Upper lobe of left lung (tissue), 6 donors: Measurements from ENCODE around the gene EI24. TPM values are rescaled to one million over a fixed set of nuclear protein-coding genes. Genes with fewer than 3 reads are reported as not detected.

ENCODE experiments used
- ATAC-seq, 2 donors: fragments of 200-7000 bp; cut with Tn5 transposase; one replicate each; pipeline ENCODE4 v1.9.1; 2022; ENCODE audit warnings: mild to moderate bottlenecking in 2 of 2, moderate library complexity in 2 of 2; ENCODE audit not compliant: low FRiP score in 2 of 2
- DNase-seq, 2 donors: peaks; one replicate each; pipeline ENCODE4 v3.0.0-alpha.2; 2019 to 2020
- H3K27ac ChIP-seq, 4 donors: fragments of 200-600 bp; sonication (generic); one replicate each; pipeline ENCODE4 v1.5.1; 2016 to 2019
- H3K27me3 ChIP-seq, 4 donors: fragments of 200-600 bp; sonication (generic); one replicate each; pipeline ENCODE4 v1.5.1; 2017 to 2019
- H3K36me3 ChIP-seq, 4 donors: fragments of 200-600 bp; sonication (generic); one replicate each; pipeline ENCODE4 v1.5.1; 2016 to 2019
- H3K4me1 ChIP-seq, 4 donors: fragments of 200-600 bp; sonication (generic); one replicate each; pipeline ENCODE4 v1.5.1; 2018 to 2019
- H3K4me3 ChIP-seq, 4 donors: fragments of 200-600 bp; sonication (generic); one replicate each; pipeline ENCODE4 v1.5.1; 2017 to 2019; ENCODE audit warnings: mild to moderate bottlenecking in 2 of 4, moderate library complexity in 1 of 4
- H3K9me3 ChIP-seq, 4 donors: fragments of 200-600 bp; sonication (generic); one replicate each; pipeline ENCODE4 v1.5.1; 2018 to 2019
- CTCF ChIP-seq, 6 experiments: fragments of 450-650 bp in 4 of 6; fragments of 200-600 bp in 2 of 6; sonication (generic) in 2 of 6; IDR thresholded peaks; one replicate each; pipeline ENCODE4 v1.5.1; 2016 to 2019; ENCODE audit warnings: antibody characterized with exemption in 6 of 6
- EP300 ChIP-seq, 4 donors: sonication (generic); formaldehyde crosslinking; IDR thresholded peaks; one replicate each; pipeline ENCODE4 v1.5.1; 2017; ENCODE audit warnings: antibody characterized with exemption in 4 of 4, control low read depth in 2 of 4
- POLR2A ChIP-seq, 4 donors: fragments of 450-650 bp; IDR thresholded peaks; one replicate each; pipeline ENCODE4 v1.5.1; 2016 to 2017; ENCODE audit warnings: antibody characterized with exemption in 4 of 4, mild to moderate bottlenecking in 2 of 4
- POLR2AphosphoS5 ChIP-seq, 2 donors: sonication (generic); formaldehyde crosslinking; IDR thresholded peaks; one replicate each; pipeline ENCODE4 v1.5.1; 2017; ENCODE audit warnings: antibody characterized with exemption in 2 of 2
- WGBS, 2 donors: methylation state at CpG; one replicate each; pipeline ENCODE4 v1.1.5; 2017 to 2018; 5-methylcytosine and 5-hydroxymethylcytosine counted together
- total RNA-seq, 6 donors: library from RNA; depleted of rRNA in 4 of 6; stranded (reverse); fragments of >200 nt in 4 of 6; gene quantifications; one replicate each; pipeline versions ENCODE4 v1.1.0 to v1.2.1, GENCODE V29; 2016 to 2021
- donor health status: DM: no; HTN: no; CAD: no; lungs with moderate emphysema.
- donor health status: DM: no; HTN: yes; CAD: no; lungs with severe emphysema.

Gene EI24
- total RNA-seq, 6 donors from 2014 or later, result 31.4 to 80.0 (median 60.4) TPM

DNA sequence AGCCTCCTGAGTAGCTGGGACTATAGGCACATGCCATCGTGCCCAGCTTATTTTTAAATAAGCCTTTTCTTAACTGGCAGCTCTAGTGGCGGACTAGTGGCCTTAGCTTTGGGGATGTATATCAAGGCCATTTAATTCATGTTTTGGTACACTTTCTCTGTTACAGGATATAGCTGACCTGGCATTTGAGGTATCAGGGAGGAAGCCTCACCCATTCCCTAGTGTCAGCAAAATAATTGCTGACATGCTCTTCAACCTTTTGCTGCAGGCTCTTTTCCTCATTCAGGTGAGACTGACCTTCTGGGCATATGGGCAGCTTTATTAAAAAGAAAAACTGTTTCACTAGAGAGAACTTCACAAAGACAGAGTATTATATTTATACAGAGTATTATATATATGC is 9.5 kb downstream of the EI24 start:
- DNase-seq (no peak), ATAC-seq (no peak)
- no peaks in the 10 kb centered on the region for H3K27me3 ChIP-seq
- TF ChIP-seq POLR2AphosphoS5 (IDR thresholded peaks at IDR 0.05) (no peak), CTCF (IDR thresholded peaks at IDR 0.05) (no peak), EP300 (IDR thresholded peaks at IDR 0.05) (no peak), POLR2A (IDR thresholded peaks at IDR 0.05) (no peak)
- 93 to 100% methylated on average over 2 of the region's 2 CpGs for WGBS, 2 donors
- H3K9me3 ChIP-seq, result no peaks in the 10 kb centered on the region
- H3K36me3 ChIP-seq, result peaks cover 34 to 99% (median 87%) of the 10 kb centered on the region in 4 donors
- H3K4me3 ChIP-seq, result no peak overlapping the region
- H3K27ac ChIP-seq, result no peak overlapping the region
- H3K4me1 ChIP-seq, result no peaks in the 10 kb centered on the region

- Histone ChIP-seq H3K27ac (no peak overlapping the region), H3K27me3 (no peaks in the 10 kb centered on the region), H3K4me1 (no peaks in the 10 kb centered on the region), H3K9me3 (no peaks in the 10 kb centered on the region), H3K36me3 (peaks cover 37 to 99% (median 84%) of the 10 kb centered on the region in 4 donors), H3K4me3 (no peak overlapping the region)
- no peak for ATAC-seq
- WGBS, 2 donors, result 94 to 98% methylated on average over 5 of the region's 5 CpGs
- DNase-seq, result no peak
- no peak for TF ChIP-seq CTCF (IDR thresholded peaks at IDR 0.05)
- TF ChIP-seq EP300 (IDR thresholded peaks at IDR 0.05), result no peak
- no peak for TF ChIP-seq POLR2A (IDR thresholded peaks at IDR 0.05)
- TF ChIP-seq POLR2AphosphoS5 (IDR thresholded peaks at IDR 0.05), result no peak
Observed at GRCh38 chr11:125579811-125580210, 10.5 kb downstream of the EI24 start.

DNA sequence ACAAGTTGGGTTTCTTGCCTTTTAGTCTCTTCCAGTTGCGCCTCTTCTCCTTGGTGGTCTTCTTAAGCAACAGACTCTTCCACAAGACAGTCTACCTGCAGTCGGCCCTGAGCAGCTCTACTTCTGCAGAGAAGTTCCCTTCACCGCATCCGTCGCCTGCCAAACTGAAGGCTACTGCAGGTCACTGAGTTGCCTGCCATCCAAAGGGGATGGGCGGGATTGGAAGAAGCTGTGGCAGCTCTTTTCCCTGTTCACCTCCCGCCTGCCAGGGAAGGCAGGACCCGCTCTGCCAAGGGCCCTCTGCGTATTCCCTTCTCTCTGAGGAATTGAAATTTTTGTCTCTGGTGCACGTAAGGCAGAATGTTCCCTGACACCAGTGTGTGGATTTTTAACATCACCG is 14.2 kb downstream of the EI24 start:
- WGBS, 2 donors, result 95 to 96% methylated on average over 11 of the region's 11 CpGs
- H3K4me1 ChIP-seq, result no peaks in the 10 kb centered on the region
- DNase-seq (no peak), ATAC-seq (no peak)
- H3K4me3 ChIP-seq, result no peak overlapping the region
- H3K9me3 ChIP-seq, result no peaks in the 10 kb centered on the region
- peaks cover 32 to 64% (median 53%) of the 10 kb centered on the region in 4 donors for H3K36me3 ChIP-seq
- H3K27ac ChIP-seq, result no peak overlapping the region
- TF ChIP-seq CTCF (IDR thresholded peaks at IDR 0.05) (no peak), EP300 (IDR thresholded peaks at IDR 0.05) (no peak), POLR2A (IDR thresholded peaks at IDR 0.05) (no peak), POLR2AphosphoS5 (IDR thresholded peaks at IDR 0.05) (no peak)
- H3K27me3 ChIP-seq, result no peaks in the 10 kb centered on the region

DNA sequence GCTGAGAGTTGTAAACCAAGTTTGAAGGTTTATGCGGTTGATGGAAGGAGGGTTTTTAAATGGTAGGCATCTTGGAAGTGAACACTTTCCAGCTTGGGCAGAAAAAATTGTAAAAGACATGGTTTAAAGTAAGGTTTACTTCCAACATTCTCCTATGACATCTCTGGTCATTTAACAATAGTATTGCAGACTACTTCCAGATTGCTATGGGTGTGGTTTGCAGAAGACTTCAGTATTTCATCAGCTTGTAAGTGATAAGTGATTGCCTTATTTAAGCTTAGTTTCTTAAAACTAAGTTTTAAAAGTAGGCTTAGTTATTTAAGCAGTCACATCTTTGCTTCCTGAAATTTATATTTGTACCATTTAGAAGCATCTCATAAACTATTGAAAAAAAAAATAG is 16.2 kb downstream of the EI24 start:
- 100% methylated on average over 1 of the region's 1 CpG for WGBS, 2 donors
- Histone ChIP-seq H3K27me3 (no peaks in the 10 kb centered on the region), H3K36me3 (peaks cover 17 to 45% (median 33%) of the 10 kb centered on the region in 4 donors), H3K27ac (no peak overlapping the region), H3K4me3 (no peak overlapping the region), H3K9me3 (no peaks in the 10 kb centered on the region), H3K4me1 (no peaks in the 10 kb centered on the region)
- ATAC-seq (no peak), DNase-seq (no peak)
- TF ChIP-seq EP300 (IDR thresholded peaks at IDR 0.05), result no peak
- no peak for TF ChIP-seq POLR2A (IDR thresholded peaks at IDR 0.05)
- TF ChIP-seq CTCF (IDR thresholded peaks at IDR 0.05), result no peak
- TF ChIP-seq POLR2AphosphoS5 (IDR thresholded peaks at IDR 0.05), result no peak

DNA sequence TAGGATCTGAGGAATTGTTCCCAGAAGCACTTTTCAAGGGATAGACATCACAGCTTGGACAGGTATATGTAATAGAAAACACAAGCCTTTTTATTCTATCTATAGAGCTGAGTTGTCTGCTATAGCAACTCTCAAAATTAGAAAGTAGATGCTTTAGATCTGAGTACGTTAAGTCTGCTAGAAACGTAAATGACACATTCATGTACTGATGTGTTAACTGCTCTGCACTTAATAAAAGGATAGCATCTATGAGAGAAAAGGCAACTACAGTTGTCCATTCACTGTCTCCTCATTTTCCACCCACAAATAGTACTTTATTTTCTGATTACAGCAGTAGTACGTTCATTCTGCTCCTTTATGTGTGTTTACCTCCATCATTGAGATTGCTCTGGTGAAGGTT is 17.3 kb downstream of the EI24 start:
- WGBS, 2 donors, result 78 to 83% methylated on average over 3 of the region's 3 CpGs
- Histone ChIP-seq H3K4me1 (peaks cover 0 to 7% (median 5%) of the 10 kb centered on the region in 4 donors), H3K27ac (no peak overlapping the region), H3K4me3 (no peak overlapping the region), H3K9me3 (no peaks in the 10 kb centered on the region), H3K36me3 (peaks cover 17 to 34% (median 24%) of the 10 kb centered on the region in 4 donors), H3K27me3 (no peaks in the 10 kb centered on the region)
- ATAC-seq (no peak), DNase-seq (no peak)
- TF ChIP-seq EP300 (IDR thresholded peaks at IDR 0.05), result no peak
- TF ChIP-seq POLR2AphosphoS5 (IDR thresholded peaks at IDR 0.05), result no peak
- TF ChIP-seq CTCF (IDR thresholded peaks at IDR 0.05), result no peak
- no peak for TF ChIP-seq POLR2A (IDR thresholded peaks at IDR 0.05)
